ENCODE measurements around the gene FANCD2OS.
"Not testable (repeated sequence)": the region's sequence is repeated elsewhere in the genome, so short reads cannot be mapped to it uniquely, and the experiment has no call there.

Gene FANCD2OS

DNA sequence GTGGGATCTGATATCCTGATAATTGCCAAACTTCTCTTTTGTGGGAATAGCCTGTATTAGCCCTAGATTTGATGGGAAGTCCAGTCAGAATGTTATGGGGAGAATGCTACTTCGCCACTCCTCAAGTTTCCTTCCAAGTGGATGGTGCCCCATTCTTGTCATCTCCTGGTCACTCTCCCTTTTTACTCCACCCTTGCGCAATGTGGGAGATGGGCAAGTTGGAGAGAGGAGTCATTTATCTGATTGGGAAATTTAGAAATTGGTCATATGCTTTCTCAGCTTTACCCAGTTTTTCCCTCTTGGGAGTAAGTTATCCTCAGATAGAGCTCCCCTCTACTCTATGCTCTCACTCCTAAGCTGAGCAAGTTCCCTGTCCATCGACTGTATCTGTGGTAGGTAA, 14.4 kb downstream of the FANCD2OS start:
- no peak for DNase-seq (ENCODE audit: low spot score)
- TF ChIP-seq, protein P1, sequence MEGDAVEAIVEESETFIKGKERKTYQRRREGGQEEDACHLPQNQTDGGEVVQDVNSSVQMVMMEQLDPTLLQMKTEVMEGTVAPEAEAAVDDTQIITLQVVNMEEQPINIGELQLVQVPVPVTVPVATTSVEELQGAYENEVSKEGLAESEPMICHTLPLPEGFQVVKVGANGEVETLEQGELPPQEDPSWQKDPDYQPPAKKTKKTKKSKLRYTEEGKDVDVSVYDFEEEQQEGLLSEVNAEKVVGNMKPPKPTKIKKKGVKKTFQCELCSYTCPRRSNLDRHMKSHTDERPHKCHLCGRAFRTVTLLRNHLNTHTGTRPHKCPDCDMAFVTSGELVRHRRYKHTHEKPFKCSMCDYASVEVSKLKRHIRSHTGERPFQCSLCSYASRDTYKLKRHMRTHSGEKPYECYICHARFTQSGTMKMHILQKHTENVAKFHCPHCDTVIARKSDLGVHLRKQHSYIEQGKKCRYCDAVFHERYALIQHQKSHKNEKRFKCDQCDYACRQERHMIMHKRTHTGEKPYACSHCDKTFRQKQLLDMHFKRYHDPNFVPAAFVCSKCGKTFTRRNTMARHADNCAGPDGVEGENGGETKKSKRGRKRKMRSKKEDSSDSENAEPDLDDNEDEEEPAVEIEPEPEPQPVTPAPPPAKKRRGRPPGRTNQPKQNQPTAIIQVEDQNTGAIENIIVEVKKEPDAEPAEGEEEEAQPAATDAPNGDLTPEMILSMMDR (IDR thresholded peaks at IDR 0.05; ENCODE audit: extremely low read depth, missing control alignments): no peak

DNA sequence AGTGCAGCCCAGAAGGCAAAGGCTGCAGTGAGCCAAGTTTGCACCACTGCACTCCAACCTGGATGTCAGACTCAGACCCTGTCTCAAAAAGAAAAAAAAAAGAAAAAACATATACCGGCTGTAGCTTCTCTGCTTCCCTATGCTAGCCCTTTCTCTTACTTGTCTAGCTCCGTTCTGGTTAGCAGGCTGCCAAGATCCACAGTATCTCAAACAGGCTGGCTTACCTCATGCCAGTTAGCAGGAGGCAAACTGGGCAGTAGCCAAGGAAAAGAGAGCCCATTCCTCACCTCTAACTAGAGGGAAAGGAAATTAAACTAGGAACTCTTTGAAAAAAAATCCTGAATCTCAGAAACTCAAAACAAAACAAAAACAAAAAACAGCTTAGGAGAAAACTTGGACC, 16.7 kb downstream of the FANCD2OS start:
- DNase-seq (ENCODE audit: low spot score): not testable (repeated sequence)

DNA sequence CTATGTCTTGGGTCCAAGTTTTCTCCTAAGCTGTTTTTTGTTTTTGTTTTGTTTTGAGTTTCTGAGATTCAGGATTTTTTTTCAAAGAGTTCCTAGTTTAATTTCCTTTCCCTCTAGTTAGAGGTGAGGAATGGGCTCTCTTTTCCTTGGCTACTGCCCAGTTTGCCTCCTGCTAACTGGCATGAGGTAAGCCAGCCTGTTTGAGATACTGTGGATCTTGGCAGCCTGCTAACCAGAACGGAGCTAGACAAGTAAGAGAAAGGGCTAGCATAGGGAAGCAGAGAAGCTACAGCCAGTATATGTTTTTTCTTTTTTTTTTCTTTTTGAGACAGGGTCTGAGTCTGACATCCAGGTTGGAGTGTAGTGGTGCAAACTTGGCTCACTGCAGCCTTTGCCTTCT, 17.3 kb downstream of the FANCD2OS start:
- DNase-seq (ENCODE audit: low spot score): not testable (repeated sequence)

DNA sequence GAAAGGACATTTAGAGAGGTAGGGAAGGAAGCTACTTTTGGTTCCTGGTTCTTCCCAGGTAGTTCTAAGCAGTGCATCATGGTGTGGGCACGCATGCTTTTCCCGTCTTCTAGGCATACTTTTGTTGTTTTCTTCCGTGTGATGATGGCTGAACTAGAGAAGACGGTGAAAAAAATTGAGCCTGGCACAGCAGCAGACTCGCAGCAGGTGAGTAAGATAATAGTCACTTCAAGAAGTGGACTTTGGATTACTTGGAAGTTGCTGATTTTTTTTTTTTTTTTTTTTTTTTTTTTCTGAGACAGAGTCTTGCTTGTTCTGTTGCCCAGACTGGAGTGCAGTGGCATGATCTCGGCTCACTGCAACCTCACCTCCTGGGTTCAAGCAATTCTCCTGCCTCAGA, 17.9 kb downstream of the FANCD2OS start:
- DNase-seq (ENCODE audit: low spot score): no peak
- TF ChIP-seq, protein P1 (IDR thresholded peaks at IDR 0.05; ENCODE audit: extremely low read depth, missing control alignments): no peak

DNA sequence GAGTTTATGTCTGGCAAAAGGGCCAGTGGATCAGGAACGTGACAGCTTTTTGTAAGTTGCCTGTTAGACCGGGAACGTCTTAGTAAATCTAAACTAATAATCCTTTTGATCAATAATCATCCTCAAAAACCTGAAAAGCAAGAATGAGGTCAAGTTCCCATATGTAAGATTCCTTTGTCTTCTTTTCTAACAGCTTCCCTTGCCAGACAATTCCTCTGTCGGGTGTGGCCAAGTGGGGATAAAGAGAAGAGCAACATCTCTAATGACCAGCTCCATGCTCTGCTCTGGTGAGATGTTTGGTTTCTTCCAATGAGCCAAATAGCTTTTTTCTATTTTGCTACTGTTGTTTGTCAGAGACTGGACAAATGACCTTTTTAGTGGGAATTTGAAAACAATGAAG, 19.8 kb downstream of the FANCD2OS start:
- DNase-seq (ENCODE audit: low spot score): no peak
- TF ChIP-seq, protein P1 (IDR thresholded peaks at IDR 0.05; ENCODE audit: extremely low read depth, missing control alignments): no peak

DNA sequence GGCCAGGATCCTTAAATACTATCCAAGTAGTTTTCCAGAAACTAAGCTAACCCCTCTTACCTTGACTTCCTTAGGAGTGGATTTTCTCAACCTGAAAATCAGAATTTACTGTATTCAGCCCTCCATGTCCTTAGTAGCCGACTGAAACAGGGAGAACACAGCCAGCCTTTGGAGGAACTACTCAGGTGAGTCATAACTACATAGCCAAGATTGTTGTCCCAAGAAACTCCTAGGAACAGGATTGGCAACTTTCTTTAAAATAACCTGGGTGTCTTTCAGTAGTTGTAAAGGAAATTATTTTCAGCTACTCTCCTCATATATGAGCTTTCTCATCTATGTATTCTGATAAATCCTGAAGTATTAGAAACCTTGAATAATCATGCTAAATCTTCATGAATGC, 22.3 kb downstream of the FANCD2OS start:
- TF ChIP-seq, protein P1 (IDR thresholded peaks at IDR 0.05; ENCODE audit: extremely low read depth, missing control alignments): no peak
- no peak for DNase-seq (ENCODE audit: low spot score)

DNA sequence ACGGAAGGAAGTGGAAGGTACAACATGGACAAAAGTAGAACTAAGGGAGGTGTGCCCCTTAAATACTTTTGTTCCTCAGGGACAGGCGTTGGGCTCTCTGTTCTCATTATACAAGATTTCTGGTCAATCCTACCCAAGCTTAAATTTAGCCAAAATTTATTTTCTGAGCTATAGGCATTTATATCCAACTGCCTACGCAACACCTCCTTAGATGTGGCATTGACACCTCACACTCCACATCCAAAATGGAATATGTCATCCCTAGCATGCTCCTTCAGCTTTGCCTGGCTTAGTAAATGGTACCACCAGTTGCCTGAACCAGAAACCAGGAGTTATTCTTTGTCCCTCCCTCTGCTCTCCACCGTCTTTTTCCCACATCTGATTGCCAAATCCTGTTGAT, 26.2 kb downstream of the FANCD2OS start:
- TF ChIP-seq, protein P1 (IDR thresholded peaks at IDR 0.05; ENCODE audit: extremely low read depth, missing control alignments): no peak
- no peak for DNase-seq (ENCODE audit: low spot score)

DNA sequence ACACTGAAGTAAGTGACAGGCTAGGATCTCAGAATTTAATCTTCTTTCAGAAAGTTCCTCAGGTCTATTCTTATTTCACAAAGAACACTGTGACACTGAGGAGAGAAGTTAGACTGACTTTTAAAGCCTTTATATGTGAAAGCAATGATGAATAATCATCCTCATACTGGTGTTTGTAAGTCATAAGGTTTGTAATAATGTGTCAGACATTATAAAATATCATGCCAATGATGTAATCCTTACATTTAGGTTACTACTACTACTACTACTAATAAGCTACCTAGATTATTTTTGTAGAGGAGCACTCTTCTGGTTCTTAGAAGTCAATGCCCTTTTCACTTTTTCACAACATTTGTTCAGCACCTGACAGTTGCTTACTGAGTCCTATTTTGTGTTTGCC, 33.4 kb downstream of the FANCD2OS start:
- DNase-seq (ENCODE audit: low spot score): no peak
- TF ChIP-seq, protein P1 (IDR thresholded peaks at IDR 0.05; ENCODE audit: extremely low read depth, missing control alignments): no peak

DNA sequence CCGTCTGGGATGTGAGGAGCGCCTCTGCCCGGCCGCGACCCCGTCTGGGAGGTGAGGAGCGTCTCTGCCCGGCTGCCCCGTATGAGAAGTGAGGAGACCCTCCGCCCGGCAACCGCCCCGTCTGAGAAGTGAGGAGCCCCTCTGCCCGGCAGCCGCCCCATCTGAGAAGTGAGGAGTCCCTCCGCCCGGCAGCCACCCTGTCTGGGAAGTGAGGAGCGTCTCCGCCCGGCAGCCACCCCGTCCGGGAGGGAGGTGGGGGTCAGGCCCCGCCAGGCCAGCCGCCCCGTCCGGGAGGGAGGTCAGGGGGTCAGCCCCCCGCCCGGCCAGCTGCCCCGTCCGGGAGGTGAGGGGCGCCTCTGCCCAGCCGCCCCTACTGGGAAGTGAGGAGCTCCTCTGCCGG, 38.0 kb downstream of the FANCD2OS start:
- DNase-seq (ENCODE audit: low spot score): not testable (repeated sequence)
